NCI-H82 treated with DMSO at 0.1 percent for 48 hours (cell line): ENCODE results near the gene CHCHD6.

Experiments
- DNase-seq: peaks from one replicate; lab custom pipeline; 2025; ENCODE audit not compliant: unreplicated experiment; lab: John Stamatoyannopoulos, UW

CHCHD6 gene

GRCh38 chr3:127002195-127003174 is 298.4 kb downstream of the CHCHD6 start:
- no peak for DNase-seq

- no peak for DNase-seq
Measured at GRCh38 chr3:127003175-127003555, 299.1 kb downstream of the CHCHD6 start.

- DNase-seq: no peak
Measured at GRCh38 chr3:127003601-127004280, 299.7 kb downstream of the CHCHD6 start.

- DNase-seq: no peak
Measured at GRCh38 chr3:127004641-127005397, 300.8 kb downstream of the CHCHD6 start.

- no peak for DNase-seq
Measured at GRCh38 chr3:127005864-127006500, 301.9 kb downstream of the CHCHD6 start.

GRCh38 chr3:127006781-127007436 is 302.9 kb downstream of the CHCHD6 start:
- DNase-seq: no peak

GRCh38 chr3:127008236-127008635 is 304.2 kb downstream of the CHCHD6 start:
- no peak for DNase-seq

GRCh38 chr3:127009531-127009930 is 305.5 kb downstream of the CHCHD6 start:
- no peak for DNase-seq
